ENCODE results near the gene CCDC81. TPM values are rescaled to one million over a fixed set of nuclear protein-coding genes. Genes with fewer than 3 reads are reported as not detected.
"Not testable (repeated sequence)": the region's sequence is repeated elsewhere in the genome, so short reads cannot be mapped to it uniquely, and the experiment has no call there.

Gene CCDC81
- polyA plus RNA-seq, 1 donor, result 0.85 TPM

DNA sequence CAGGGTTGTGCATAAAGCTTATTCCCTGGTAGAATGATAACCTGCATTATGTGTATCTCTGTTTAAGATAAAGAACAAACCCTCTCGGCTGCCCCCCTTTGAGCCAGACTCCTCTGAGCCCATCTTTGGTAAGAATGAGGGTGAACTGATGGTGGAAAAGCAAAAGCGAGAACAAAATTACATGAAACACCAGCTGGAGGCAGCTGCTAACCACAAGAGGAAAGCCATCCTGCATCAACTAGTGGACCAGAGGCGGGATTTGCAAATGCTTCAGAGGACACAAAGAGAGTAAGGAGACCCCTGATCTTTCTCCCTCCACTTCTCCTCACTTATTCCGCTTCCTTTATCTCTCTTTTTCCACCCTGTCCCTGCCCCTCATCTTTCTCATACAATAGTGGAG, 40.3 kb downstream of the CCDC81 start:
- no peaks in the 10 kb centered on the region for H3K4me1 ChIP-seq (ENCODE audit: control insufficient read depth, insufficient read depth, low read length)
- no peaks in the 10 kb centered on the region for H3K9me3 ChIP-seq (ENCODE audit: control insufficient read depth, low read depth, low read length)
- DNase-seq, result no peak
- WGBS (ENCODE audit: insufficient coverage, low lambda C conversion rate), result no CpG with 5 or more reads among the region's 4 CpGs
- H3K27me3 ChIP-seq (ENCODE audit: control insufficient read depth, insufficient read depth, low read length), result no peaks in the 10 kb centered on the region
- H3K4me3 ChIP-seq (ENCODE audit: low read length), result no peak overlapping the region
- no peaks in the 10 kb centered on the region for H3K36me3 ChIP-seq (ENCODE audit: control insufficient read depth, insufficient read depth, low read length)
- H3K27ac ChIP-seq (ENCODE audit: low read length), result no peak overlapping the region

DNA sequence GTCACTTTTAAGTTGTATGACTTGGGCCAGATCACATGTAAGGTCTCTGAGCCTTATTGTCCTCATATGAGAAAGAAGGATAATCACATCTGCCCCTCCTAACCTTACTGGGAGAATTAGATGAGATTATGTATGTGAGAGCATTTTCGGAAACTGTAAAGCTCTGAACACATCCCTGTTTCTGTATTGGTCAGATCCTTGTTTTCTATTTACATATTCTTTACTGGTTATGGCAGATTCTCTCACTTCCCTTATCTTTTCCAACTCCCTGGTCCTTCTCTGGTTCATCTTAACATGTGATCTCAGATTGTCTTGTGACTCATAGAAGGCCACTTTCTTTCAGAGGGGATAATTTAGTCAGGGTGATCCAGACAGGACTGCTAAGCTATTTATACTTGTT, 41.8 kb downstream of the CCDC81 start:
- 100% methylated on average over 1 of the region's 1 CpG for WGBS (ENCODE audit: insufficient coverage, low lambda C conversion rate)
- no peak overlapping the region for H3K4me3 ChIP-seq (ENCODE audit: low read length)
- no peaks in the 10 kb centered on the region for H3K36me3 ChIP-seq (ENCODE audit: control insufficient read depth, insufficient read depth, low read length)
- H3K27ac ChIP-seq (ENCODE audit: low read length), result peak overlapping the region; percentile 30
- no peaks in the 10 kb centered on the region for H3K9me3 ChIP-seq (ENCODE audit: control insufficient read depth, low read depth, low read length)
- H3K4me1 ChIP-seq (ENCODE audit: control insufficient read depth, insufficient read depth, low read length), result no peaks in the 10 kb centered on the region
- DNase-seq, result no peak
- H3K27me3 ChIP-seq (ENCODE audit: control insufficient read depth, insufficient read depth, low read length), result no peaks in the 10 kb centered on the region

DNA sequence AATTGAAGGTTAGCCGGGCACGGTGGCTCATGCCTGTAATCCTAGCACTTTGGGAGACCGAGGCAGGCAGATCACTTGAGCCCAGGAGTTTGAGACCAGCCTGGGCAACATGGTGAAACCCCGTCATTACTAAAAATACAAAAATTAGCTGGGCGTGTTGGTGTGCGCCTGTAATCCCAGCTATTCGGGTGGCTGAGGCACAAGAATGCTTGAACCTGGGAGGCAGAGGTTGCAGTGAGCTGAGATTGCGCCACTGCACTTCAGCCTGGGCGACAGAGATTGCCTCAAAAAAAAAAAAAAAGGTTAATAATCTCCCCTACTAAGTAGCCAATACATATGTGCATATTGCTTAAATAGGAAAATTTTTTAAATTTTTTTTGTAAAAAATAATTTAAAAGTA, 42.3 kb downstream of the CCDC81 start:
- H3K36me3 ChIP-seq (ENCODE audit: control insufficient read depth, insufficient read depth, low read length); DNase-seq; H3K4me3 ChIP-seq (ENCODE audit: low read length); H3K9me3 ChIP-seq (ENCODE audit: control insufficient read depth, low read depth, low read length); H3K27me3 ChIP-seq (ENCODE audit: control insufficient read depth, insufficient read depth, low read length); H3K4me1 ChIP-seq (ENCODE audit: control insufficient read depth, insufficient read depth, low read length): not testable (repeated sequence)
- H3K27ac ChIP-seq (ENCODE audit: low read length), result peak overlapping the region; percentile 30
- WGBS (ENCODE audit: insufficient coverage, low lambda C conversion rate), result 81% methylated on average over 3 of the region's 9 CpGs

DNA sequence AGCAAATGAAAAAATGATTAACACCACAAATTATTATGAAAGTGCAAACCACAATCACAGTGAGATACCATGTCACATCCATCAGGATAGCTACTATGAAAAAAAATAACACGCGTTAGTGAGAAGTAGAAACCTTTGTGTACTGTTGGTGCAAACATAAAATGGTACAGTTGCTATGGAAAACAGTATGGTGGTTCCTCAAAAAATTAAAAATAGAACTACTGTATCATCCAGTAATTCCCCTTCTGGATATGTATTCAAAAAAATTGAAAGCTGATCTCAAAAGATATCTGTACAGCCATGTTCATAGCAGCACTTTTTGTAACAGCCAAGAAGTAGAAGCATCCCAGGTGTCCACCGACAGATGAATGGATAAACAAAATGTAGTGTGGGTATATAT, 43.4 kb downstream of the CCDC81 start:
- no peaks in the 10 kb centered on the region for H3K9me3 ChIP-seq (ENCODE audit: control insufficient read depth, low read depth, low read length)
- H3K4me3 ChIP-seq (ENCODE audit: low read length), result no peak overlapping the region
- H3K36me3 ChIP-seq (ENCODE audit: control insufficient read depth, insufficient read depth, low read length), result no peaks in the 10 kb centered on the region
- no CpG with 5 or more reads among the region's 3 CpGs for WGBS (ENCODE audit: insufficient coverage, low lambda C conversion rate)
- H3K4me1 ChIP-seq (ENCODE audit: control insufficient read depth, insufficient read depth, low read length), result peaks cover 4% of the 10 kb centered on the region
- H3K27me3 ChIP-seq (ENCODE audit: control insufficient read depth, insufficient read depth, low read length), result no peaks in the 10 kb centered on the region
- no peak for DNase-seq
- H3K27ac ChIP-seq (ENCODE audit: low read length), result no peak overlapping the region

DNA sequence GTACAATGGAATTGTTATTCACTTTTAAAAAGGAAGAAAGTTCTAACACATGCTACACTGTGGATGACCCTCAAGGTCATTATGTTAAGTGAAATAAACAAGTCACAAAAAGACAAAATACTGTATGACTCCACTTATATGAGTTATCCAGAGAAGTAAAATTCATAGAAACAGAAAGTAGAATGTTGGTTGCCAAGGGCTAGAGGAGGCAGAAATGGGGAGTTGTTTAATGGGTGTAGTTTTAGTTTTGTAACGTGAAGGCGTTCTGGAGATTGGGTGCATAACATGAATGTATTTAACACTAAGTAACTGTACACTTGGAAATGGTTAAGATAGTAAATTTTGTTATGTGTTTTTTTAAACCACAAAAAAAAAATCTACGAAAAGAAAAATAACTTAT, 43.8 kb downstream of the CCDC81 start:
- Histone ChIP-seq H3K4me1 (ENCODE audit: control insufficient read depth, insufficient read depth, low read length) (peaks cover 7% of the 10 kb centered on the region), H3K27ac (ENCODE audit: low read length) (no peak overlapping the region), H3K27me3 (ENCODE audit: control insufficient read depth, insufficient read depth, low read length) (no peaks in the 10 kb centered on the region), H3K36me3 (ENCODE audit: control insufficient read depth, insufficient read depth, low read length) (no peaks in the 10 kb centered on the region), H3K9me3 (ENCODE audit: control insufficient read depth, low read depth, low read length) (no peaks in the 10 kb centered on the region), H3K4me3 (ENCODE audit: low read length) (no peak overlapping the region)
- WGBS (ENCODE audit: insufficient coverage, low lambda C conversion rate), result no CpG with 5 or more reads among the region's 3 CpGs
- no peak for DNase-seq

DNA sequence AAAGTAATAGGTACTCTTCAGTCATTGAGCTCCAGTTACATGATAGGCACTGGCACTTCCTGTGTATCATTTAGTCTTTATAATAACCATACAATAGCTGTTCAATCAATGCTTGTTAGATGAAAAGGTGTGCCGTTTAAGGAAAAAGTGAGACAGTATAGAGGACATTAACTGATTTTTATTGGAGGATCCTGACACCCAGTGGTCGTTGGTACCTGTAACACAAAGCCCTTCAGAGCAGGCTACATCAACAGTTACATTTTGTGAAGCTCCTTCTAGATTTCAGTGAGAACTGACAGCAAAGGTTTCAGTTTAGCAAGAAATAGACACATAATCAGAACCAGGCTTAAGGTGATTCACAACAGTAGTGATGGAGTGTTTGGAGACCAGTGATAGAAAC, 44.2 kb downstream of the CCDC81 start:
- Histone ChIP-seq H3K27ac (ENCODE audit: low read length) (no peak overlapping the region), H3K4me1 (ENCODE audit: control insufficient read depth, insufficient read depth, low read length) (peaks cover 7% of the 10 kb centered on the region), H3K36me3 (ENCODE audit: control insufficient read depth, insufficient read depth, low read length) (no peaks in the 10 kb centered on the region), H3K4me3 (ENCODE audit: low read length) (no peak overlapping the region), H3K9me3 (ENCODE audit: control insufficient read depth, low read depth, low read length) (no peaks in the 10 kb centered on the region), H3K27me3 (ENCODE audit: control insufficient read depth, insufficient read depth, low read length) (no peaks in the 10 kb centered on the region)
- no peak for DNase-seq
- WGBS (ENCODE audit: insufficient coverage, low lambda C conversion rate), result no CpG with 5 or more reads among the region's 2 CpGs

DNA sequence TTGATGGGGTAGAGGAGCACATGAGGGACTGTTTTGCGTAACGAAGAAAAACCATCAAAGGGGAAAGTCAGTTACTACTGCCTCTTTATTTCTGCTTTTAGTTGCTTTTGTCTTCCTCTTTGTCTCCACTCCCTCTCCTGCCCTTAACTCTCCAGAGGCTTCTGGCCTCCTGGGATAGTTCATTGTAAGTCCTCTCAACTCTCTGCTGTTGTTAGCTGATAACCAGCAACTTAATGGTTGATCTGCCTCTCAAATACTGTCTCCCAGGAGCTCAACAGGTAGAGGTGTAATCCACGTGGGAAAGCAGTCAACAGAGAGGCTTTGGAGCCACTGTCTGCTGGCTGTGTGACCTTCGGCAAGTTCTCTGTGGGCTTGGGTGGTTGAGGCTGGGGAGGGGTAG, 47.3 kb downstream of the CCDC81 start:
- peaks cover 6% of the 10 kb centered on the region for H3K9me3 ChIP-seq (ENCODE audit: control insufficient read depth, low read depth, low read length)
- no peak overlapping the region for H3K4me3 ChIP-seq (ENCODE audit: low read length)
- no CpG with 5 or more reads among the region's 4 CpGs for WGBS (ENCODE audit: insufficient coverage, low lambda C conversion rate)
- H3K4me1 ChIP-seq (ENCODE audit: control insufficient read depth, insufficient read depth, low read length), result peaks cover 7% of the 10 kb centered on the region
- DNase-seq, result no peak
- no peak overlapping the region for H3K27ac ChIP-seq (ENCODE audit: low read length)
- no peaks in the 10 kb centered on the region for H3K27me3 ChIP-seq (ENCODE audit: control insufficient read depth, insufficient read depth, low read length)
- no peaks in the 10 kb centered on the region for H3K36me3 ChIP-seq (ENCODE audit: control insufficient read depth, insufficient read depth, low read length)

DNA sequence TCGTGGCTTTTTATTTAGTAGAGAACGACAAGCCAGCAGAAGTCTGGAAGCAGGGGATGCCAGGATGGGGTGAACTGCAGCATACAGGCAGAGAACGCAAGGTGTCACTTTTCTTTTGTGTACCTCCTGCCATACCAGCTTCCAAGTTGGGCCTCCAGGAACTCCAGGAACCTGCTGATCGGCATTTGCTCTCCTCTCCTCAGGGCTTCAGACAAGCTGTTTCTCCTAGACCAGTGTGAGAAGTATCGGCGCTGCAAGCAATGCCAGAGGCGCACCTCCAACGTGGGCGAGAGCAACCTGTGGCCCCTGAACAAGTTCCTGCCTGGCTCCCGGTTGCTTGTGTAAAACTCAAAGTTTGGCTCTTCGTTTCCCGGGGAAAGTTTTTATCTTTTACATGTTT, 47.7 kb downstream of the CCDC81 start:
- Histone ChIP-seq H3K9me3 (ENCODE audit: control insufficient read depth, low read depth, low read length) (peaks cover 7% of the 10 kb centered on the region), H3K4me1 (ENCODE audit: control insufficient read depth, insufficient read depth, low read length) (peaks cover 7% of the 10 kb centered on the region), H3K27me3 (ENCODE audit: control insufficient read depth, insufficient read depth, low read length) (no peaks in the 10 kb centered on the region), H3K36me3 (ENCODE audit: control insufficient read depth, insufficient read depth, low read length) (no peaks in the 10 kb centered on the region), H3K27ac (ENCODE audit: low read length) (no peak overlapping the region), H3K4me3 (ENCODE audit: low read length) (no peak overlapping the region)
- no peak for DNase-seq
- 100% methylated on average over 1 of the region's 12 CpGs for WGBS (ENCODE audit: insufficient coverage, low lambda C conversion rate)

DNA sequence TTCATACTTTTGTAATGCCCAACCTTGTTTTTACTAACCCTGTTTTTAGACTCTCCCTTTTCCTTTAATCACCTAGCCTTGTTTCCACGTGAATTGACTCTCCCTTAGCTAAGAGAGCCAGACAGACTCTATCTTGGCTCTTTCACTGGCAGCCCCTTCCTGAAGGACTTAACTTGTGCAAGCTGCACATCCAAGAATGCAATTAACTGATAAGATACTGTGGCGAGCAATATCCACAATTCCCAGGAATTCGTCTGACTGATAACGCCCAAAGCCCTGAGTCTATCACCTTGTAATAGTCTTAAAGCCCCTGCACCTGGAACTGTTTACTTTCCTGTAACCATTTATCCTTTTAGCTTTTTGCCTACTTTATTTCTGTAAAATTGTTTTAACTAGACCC, 48.8 kb downstream of the CCDC81 start:
- H3K36me3 ChIP-seq (ENCODE audit: control insufficient read depth, insufficient read depth, low read length); H3K9me3 ChIP-seq (ENCODE audit: control insufficient read depth, low read depth, low read length); H3K27ac ChIP-seq (ENCODE audit: low read length); H3K4me1 ChIP-seq (ENCODE audit: control insufficient read depth, insufficient read depth, low read length); DNase-seq; H3K4me3 ChIP-seq (ENCODE audit: low read length); H3K27me3 ChIP-seq (ENCODE audit: control insufficient read depth, insufficient read depth, low read length): not testable (repeated sequence)
- 0% methylated on average over 1 of the region's 4 CpGs for WGBS (ENCODE audit: insufficient coverage, low lambda C conversion rate)

DNA sequence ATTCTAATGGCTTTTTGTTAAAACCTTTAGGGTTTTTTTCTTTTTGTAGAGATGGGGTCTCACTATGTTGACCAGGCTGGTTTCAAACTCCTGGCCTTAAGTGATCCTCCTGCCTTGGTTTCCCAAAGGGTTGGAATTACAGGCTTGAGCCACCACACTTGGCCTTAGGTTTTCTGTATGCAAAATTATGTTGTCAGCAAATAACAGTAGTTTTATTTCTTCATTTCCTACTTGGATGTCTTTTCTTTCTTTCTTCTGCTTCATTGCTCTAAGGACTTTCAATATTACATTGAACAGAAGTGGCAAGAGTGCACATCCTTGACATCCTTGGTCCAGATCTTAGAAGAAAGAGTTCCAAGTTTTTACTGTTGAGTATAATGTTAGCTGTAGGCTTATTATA, 52.8 kb downstream of the CCDC81 start:
- H3K36me3 ChIP-seq (ENCODE audit: control insufficient read depth, insufficient read depth, low read length), result no peaks in the 10 kb centered on the region
- peaks cover 7% of the 10 kb centered on the region for H3K4me1 ChIP-seq (ENCODE audit: control insufficient read depth, insufficient read depth, low read length)
- H3K27ac ChIP-seq (ENCODE audit: low read length), result no peak overlapping the region
- H3K27me3 ChIP-seq (ENCODE audit: control insufficient read depth, insufficient read depth, low read length), result no peaks in the 10 kb centered on the region
- H3K9me3 ChIP-seq (ENCODE audit: control insufficient read depth, low read depth, low read length), result peaks cover 14% of the 10 kb centered on the region
- no peak for DNase-seq
- H3K4me3 ChIP-seq (ENCODE audit: low read length), result no peak overlapping the region

DNA sequence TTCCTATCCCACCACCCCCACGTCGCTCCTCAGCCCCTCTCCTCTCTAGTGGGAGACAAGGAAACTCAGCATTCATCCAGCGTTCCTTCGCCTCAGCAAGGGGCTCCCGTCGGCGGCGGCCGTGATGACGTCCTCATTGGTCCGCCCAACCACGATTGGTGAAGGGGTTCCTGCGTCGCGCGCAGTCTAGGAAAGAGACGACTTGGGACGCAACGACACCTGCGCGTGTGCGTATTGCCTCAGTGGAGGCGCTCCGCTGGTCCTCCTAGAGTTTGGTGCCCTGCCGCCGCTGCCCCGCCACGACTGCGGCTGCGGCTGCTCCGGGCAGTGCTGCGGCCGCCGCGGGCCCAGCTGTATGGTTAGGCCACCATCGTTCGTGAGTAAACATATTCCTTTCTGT, 56.6 kb downstream of the CCDC81 start:
- H3K9me3 ChIP-seq (ENCODE audit: control insufficient read depth, low read depth, low read length), result peaks cover 21% of the 10 kb centered on the region
- H3K4me1 ChIP-seq (ENCODE audit: control insufficient read depth, insufficient read depth, low read length), result no peaks in the 10 kb centered on the region
- H3K36me3 ChIP-seq (ENCODE audit: control insufficient read depth, insufficient read depth, low read length), result no peaks in the 10 kb centered on the region
- DNase-seq, result no peak
- WGBS (ENCODE audit: insufficient coverage, low lambda C conversion rate), result no CpG with 5 or more reads among the region's 37 CpGs
- no peaks in the 10 kb centered on the region for H3K27me3 ChIP-seq (ENCODE audit: control insufficient read depth, insufficient read depth, low read length)
- H3K27ac ChIP-seq (ENCODE audit: low read length), result no peak overlapping the region
- no peak overlapping the region for H3K4me3 ChIP-seq (ENCODE audit: low read length)

Measured in large intestine (tissue), 3 donors.